Fibroblast of skin of right quadriceps (primary cell): Measurements from ENCODE around the gene CCDC183.
A peak's percentile ranks its signal among the peaks of the same experiment; 100 is the strongest.
"Not testable (repeated sequence)": the region's sequence is repeated elsewhere in the genome, so short reads cannot be mapped to it uniquely, and the experiment has no call there.

Source experiments
- DNase-seq: peaks from one replicate; pipeline ENCODE4 v3.0.0-alpha.2; 2013

Gene CCDC183

DNA sequence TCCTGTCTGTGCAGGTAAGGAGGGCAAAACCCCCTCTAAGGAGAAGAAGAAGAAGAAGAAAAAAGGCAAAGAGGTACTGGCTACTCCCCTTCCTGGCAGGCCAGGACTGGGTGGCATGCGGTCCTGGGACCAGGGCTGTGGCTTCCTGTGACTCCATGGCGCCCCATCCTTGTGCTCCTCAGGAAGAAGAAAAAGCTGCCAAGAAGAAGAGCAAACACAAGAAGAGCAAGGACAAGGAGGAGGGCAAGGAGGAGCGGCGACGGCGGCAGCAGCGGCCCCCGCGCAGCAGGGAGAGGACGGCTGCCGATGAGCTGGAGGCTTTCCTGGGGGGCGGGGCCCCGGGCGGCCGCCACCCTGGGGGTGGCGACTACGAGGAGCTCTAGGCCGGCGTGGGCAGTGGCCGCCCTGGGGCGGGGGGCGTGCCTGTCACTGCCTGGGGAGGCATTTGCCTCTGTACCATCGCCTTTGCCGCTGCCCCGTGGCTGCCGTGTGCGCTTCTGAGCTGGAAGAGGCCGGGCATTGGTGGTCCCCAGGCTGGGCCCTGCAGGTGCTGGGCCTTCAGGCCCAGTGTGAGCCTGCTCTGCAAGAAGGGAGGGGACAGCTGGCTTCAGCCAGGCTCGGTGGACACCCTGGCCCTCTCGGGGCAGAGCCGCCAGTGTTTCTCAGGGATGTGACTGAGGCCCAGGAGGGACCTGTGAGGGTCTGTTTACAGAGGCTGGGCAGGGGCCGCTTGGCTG lies 44.2 kb downstream of the CCDC183 start:
- no peak for DNase-seq

DNA sequence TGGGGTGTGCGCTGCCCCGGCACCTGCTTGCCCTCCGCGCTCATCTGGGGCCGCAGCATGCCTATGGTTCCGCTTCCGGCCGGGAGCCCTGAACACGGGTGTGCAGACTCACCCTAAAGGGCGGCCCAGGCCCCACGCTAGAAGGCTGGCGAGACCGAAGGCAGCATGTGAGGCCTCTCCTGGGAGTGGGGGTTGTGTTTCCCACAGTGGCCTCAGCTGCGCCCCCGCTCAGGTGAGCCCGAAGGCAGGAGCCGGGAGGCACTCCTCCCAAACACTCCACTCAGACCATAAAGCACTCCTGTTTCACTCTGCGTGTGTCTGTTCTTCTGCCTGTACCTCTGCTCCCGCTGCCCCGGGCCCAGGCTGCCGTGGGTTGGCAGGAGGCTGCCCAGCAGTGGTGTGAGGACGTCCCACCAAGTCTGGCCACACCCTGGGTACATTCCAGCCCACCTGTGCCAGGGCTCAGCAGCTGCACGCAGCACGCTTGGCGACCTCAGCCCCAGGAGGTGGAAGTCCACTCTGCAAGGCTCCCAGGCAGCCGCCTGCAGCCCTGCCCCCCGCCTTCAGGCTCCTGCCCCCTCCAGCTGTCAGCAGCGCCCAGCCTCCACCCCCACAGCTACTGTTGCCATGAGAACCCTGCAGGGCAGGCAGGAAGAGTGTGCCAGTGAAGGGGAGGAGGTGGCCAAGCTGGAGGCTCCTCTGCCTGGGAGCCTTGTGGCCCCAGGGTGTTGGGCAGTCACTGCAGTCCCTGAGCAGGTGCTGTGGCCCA lies 44.9 kb downstream of the CCDC183 start:
- DNase-seq, result peak; percentile 54

DNA sequence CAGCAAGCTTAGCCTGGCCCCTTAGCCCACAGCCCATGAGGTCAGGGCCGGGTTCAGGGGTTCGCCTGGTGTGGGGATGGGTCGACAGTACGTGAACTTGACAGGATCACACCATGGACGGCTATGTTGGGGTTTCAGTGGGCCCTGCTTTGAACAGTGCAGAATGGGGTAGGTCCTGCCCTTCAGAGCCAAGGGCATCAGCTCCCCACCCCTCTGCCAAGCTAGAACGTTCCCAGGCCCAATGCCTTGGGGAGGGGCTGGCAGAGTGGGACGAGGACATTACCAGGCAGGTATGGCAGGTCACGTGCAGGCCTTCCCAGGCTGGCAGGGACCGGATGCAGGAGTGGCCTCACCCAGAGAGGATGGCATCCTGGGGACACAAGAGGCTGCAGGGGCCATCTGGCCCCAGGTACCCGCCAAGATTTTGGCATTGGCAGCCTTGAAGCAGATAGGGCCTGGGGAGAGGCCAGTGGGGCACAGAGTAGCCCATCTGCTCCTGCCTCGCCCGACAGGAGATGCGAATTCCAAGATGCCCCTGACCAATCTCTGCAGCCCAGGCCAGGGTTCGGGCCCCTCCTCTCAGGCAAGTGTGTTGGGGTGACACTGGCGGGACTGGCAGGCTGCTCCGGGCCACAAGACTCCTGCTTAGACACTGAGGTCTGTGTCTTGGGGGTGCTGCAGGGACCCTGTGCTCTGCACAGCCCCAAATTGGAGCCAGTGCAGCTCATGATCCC lies 45.7 kb downstream of the CCDC183 start:
- DNase-seq, result not testable (repeated sequence)

- DNase-seq, result peak; percentile 65
Measured at GRCh38 chr9:136842380-136842948, 46.3 kb downstream of the CCDC183 start, which contains the start of gene AJM1. TSS of gene AJM1 (plus strand) at chr9:136842478. CDS start at chr9:136844415, 1,937 bp downstream.

DNA sequence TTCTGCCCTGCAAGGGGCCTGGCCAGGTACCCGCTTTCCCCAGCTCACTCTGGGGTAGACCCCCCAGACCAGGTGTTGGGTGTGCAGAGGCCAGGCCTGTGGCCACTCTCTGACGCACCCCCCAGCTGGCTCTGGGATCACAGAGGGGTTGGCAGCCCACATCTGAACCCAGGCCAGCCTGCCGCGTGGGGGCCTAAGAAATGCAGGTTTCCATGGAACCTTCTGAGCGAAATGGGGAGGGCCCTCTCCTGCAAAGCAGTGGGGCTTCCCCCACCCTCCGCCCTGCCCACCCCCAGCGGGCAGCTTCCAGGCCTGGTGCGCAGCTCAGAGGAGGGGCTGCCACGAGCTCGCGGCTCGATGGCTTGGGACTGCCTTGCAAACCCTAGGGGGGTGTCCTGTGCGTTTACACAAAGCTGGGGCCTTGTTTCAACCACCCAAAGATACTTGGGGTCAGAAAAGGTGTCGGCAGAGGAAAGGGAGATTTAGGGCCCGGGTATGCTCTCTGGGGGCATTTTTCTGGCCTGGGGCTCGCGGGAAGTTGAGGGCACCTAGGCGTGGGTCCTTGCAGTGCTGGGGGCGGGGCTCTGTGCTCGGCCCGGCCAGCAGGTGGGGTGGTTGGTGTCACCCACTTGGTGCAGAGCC lies 47.1 kb downstream of the CCDC183 start:
- DNase-seq, result not testable (repeated sequence)

GRCh38 chr9:136843801-136844740 lies 47.9 kb downstream of the CCDC183 start:
- DNase-seq, result not testable (repeated sequence)

DNA sequence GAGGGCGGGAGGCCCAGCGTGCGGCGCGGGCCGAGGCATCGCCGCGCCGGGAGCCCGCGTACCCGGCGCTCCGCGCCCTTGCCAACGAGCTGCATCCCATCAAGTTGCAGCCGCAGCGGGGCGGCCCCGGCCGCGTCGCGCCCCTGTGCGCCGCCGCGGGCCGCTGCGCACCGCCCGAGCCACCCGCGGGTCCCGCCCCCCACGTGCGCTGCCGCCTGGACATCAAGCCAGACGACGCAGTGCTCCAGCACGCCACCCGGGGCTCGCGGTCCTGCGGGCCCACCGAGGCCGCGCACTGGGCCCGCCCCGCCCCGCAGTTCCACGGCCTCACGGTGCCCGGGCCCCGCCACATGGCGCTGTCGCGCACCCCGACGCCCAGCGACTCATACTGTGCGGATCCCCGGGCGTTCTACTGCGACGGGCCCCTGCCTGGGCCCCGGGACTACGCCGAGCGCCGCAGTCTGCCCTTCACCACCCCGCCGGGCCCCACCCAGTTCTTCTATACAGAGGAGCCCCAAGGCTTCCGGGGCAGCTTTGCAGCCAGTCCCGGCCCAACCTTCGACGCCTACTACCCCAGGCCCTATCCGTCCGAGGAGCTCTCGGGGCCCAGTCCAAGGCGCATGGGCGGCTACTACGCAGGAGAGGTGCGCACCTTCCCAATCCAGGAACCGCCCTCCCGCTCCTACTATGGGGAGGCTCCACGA lies 48.8 kb downstream of the CCDC183 start:
- DNase-seq, result no peak

GRCh38 chr9:136845465-136846260 lies 49.5 kb downstream of the CCDC183 start:
- no peak for DNase-seq

- no peak for DNase-seq
Measured at GRCh38 chr9:136846376-136847087, 50.4 kb downstream of the CCDC183 start.

GRCh38 chr9:136847088-136847825 lies 51.1 kb downstream of the CCDC183 start:
- DNase-seq, result peak; percentile 70

GRCh38 chr9:136847826-136848392 lies 51.8 kb downstream of the CCDC183 start:
- DNase-seq, result peak; percentile 76

GRCh38 chr9:136848393-136849037 lies 52.4 kb downstream of the CCDC183 start:
- DNase-seq, result no peak

GRCh38 chr9:136849038-136849959 lies 53.2 kb downstream of the CCDC183 start, which contains the start of gene PHPT1:
TSS of gene PHPT1 (plus strand) at chr9:136849409. CDS start at chr9:136849431, 22 bp downstream.
- DNase-seq, result peak; percentile 99

DNA sequence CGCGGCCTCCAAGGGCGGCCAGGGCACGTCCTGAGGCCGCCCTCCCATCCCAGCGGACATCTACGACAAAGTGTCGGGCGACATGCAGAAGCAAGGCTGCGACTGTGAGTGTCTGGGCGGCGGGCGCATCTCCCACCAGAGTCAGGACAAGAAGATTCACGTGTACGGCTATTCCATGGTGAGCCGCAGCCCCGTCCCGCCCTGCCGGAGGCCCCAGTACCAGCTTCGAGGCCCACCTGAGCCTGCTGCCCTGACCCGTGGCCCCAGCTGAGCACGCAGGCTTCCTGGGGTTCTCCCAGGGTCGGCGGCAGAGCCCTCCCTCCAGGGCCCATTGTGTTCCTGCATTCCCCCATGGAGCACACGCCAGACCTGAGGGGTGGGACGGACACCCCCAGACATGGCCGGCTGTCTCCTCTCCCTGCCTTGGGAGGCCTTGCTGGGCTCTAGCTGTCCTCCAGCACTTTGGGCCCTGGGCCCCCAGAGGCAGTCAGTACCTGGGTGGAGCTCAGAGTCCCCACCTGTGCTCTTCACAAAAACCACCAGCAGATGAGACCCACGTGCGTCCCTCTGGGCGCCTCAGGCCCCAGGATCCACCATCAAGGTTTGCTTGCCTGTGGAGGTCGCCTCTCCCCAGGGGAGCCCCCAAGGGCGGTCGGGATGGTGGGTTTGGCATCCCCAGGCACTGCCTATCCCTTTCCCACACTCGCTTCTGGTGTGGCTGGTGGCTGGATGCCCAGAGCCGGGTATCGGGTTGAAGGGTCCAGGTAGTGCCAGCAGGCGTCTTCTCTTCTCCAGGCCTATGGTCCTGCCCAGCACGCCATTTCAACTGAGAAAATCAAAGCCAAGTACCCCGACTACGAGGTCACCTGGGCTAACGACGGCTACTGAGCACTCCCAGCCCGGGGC lies 54.1 kb downstream of the CCDC183 start:
- DNase-seq, result no peak
